Astrocyte (in vitro differentiated cells and primary cell): ENCODE data around the gene NEUROG3.

ENCODE experiments used
- CTCF ChIP-seq: IDR thresholded peaks from 2 replicates; pipeline ENCODE4 v1.5.1; 2011; ENCODE audit warnings: low read depth, mild to moderate bottlenecking, inconsistent platforms, low read length, moderate library complexity; ENCODE audit not compliant: insufficient read depth
- EZH2 ChIP-seq: IDR thresholded peaks from 2 replicates; pipeline ENCODE4 v1.6.1; 2012; ENCODE audit warnings: mild to moderate bottlenecking, low read length, inconsistent platforms; ENCODE audit not compliant: insufficient read depth

- no peak for TF ChIP-seq CTCF
- TF ChIP-seq EZH2 = no peak
Measured at GRCh38 chr10:69575164-69575722, 2.0 kb upstream of the NEUROG3 start.
